Esophagus muscularis mucosa (tissue), 4 donors: Measurements from ENCODE around the gene CHCHD3. TPM values are rescaled to one million over a fixed set of nuclear protein-coding genes. Genes with fewer than 3 reads are reported as not detected.

Experiments used
- DNase-seq: peaks from one replicate; pipeline ENCODE4 v3.0.0-alpha.2; 2017; ENCODE audit errors: extremely low spot score
- H3K27ac ChIP-seq, 4 donors: fragments of 200-600 bp; sonication (generic); replicated peaks in 1 of 4; 1 replicate in 3 of 4; 2 replicates in 1 of 4; pipeline ENCODE4 v1.5.1; 2016 to 2019; ENCODE audit warnings: mild to moderate bottlenecking in 1 of 4
- H3K27me3 ChIP-seq, 4 donors: fragments of 200-600 bp; sonication (generic); one replicate each; pipeline versions ENCODE4 v1.5.1 to v1.6.0; 2016 to 2019
- H3K36me3 ChIP-seq, 4 donors: fragments of 200-600 bp; sonication (generic); one replicate each; pipeline ENCODE4 v1.5.1; 2016 to 2019
- H3K4me1 ChIP-seq, 4 donors: fragments of 200-600 bp; sonication (generic); one replicate each; pipeline ENCODE4 v1.5.1; 2016 to 2019
- H3K4me3 ChIP-seq, 4 donors: fragments of 200-600 bp; sonication (generic); 1 replicate in 2 of 4; 2 replicates in 2 of 4; pipeline ENCODE4 v1.5.1; 2016 to 2019; ENCODE audit warnings: mild to moderate bottlenecking in 4 of 4, moderate library complexity in 1 of 4
- H3K9me3 ChIP-seq, 4 donors: fragments of 200-600 bp; sonication (generic); 1 replicate in 3 of 4; 2 replicates in 1 of 4; pipeline ENCODE4 v1.5.1; 2016 to 2019
- CTCF ChIP-seq, 3 experiments: fragments of 200-600 bp in 2 of 3; fragments of 450-650 bp in 1 of 3; sonication (generic) in 2 of 3; IDR thresholded peaks; one replicate each; pipeline ENCODE4 v1.5.1; 2017 to 2019; ENCODE audit warnings: antibody characterized with exemption in 3 of 3, mild to moderate bottlenecking in 2 of 3, moderate library complexity in 1 of 3
- EP300 ChIP-seq: sonication (generic); formaldehyde crosslinking; IDR thresholded peaks from one replicate; pipeline ENCODE4 v1.6.1; 2017; ENCODE audit warnings: antibody characterized with exemption
- POLR2A ChIP-seq: fragments of 450-650 bp; IDR thresholded peaks from one replicate; pipeline ENCODE4 v1.6.1; 2017; ENCODE audit warnings: antibody characterized with exemption, moderate library complexity, mild to moderate bottlenecking, low read depth
- POLR2AphosphoS5 ChIP-seq, 2 donors: sonication (generic); formaldehyde crosslinking; IDR thresholded peaks; one replicate each; pipeline ENCODE4 v1.6.1; 2017; ENCODE audit warnings: antibody characterized with exemption in 2 of 2
- WGBS: methylation state at CpG from one replicate; pipeline ENCODE4 v1.1.5; 2018; 5-methylcytosine and 5-hydroxymethylcytosine counted together
- intact Hi-C: fragments of 100-400 bp; cut with DNase I; formaldehyde crosslinking; loops from one replicate; pipeline ENCODE4 v1.15.1; 2023
- total RNA-seq, 4 donors: library from RNA; depleted of rRNA; stranded (reverse); fragments of >200 nt; gene quantifications; one replicate each; pipeline versions ENCODE4 v1.1.0 to v1.2.1, GENCODE V29; 2016

Gene CHCHD3
- total RNA-seq, 4 donors from 2014 or later, result 58.6 to 74.3 (median 68.9) TPM

- intact Hi-C loops, result no loop called here
- H3K27me3 ChIP-seq, result no peaks in the 10 kb centered on the region
- H3K36me3 ChIP-seq, result no peaks in the 10 kb centered on the region
- WGBS, result 87% methylated on average over 2 of the region's 2 CpGs
- H3K9me3 ChIP-seq, result no peaks in the 10 kb centered on the region
- TF ChIP-seq CTCF (IDR thresholded peaks at IDR 0.05), result no peak
- TF ChIP-seq POLR2A, result no peak
- no peak overlapping the region for H3K27ac ChIP-seq
- no peak overlapping the region for H3K4me3 ChIP-seq
- H3K4me1 ChIP-seq, result no peaks in the 10 kb centered on the region
- no peak for DNase-seq
Measured at GRCh38 chr7:132760244-132760623, 321.7 kb downstream of the CHCHD3 start.

- 83% methylated on average over 11 of the region's 15 CpGs for WGBS
- intact Hi-C loops, result no loop called here
- no peak for DNase-seq
- H3K4me1 ChIP-seq, result no peaks in the 10 kb centered on the region
- no peaks in the 10 kb centered on the region for H3K27me3 ChIP-seq
- no peak overlapping the region for H3K27ac ChIP-seq
- no peaks in the 10 kb centered on the region for H3K36me3 ChIP-seq
- no peaks in the 10 kb centered on the region for H3K9me3 ChIP-seq
- H3K4me3 ChIP-seq, result no peak overlapping the region
- TF ChIP-seq POLR2A (no peak), CTCF (IDR thresholded peaks at IDR 0.05) (no peak), EP300 (no peak), POLR2AphosphoS5 (IDR thresholded peaks at IDR 0.05) (no peak)
Measured at GRCh38 chr7:132759482-132760243, 322.2 kb downstream of the CHCHD3 start.

GRCh38 chr7:132758986-132759385 is 322.9 kb downstream of the CHCHD3 start:
- no peaks in the 10 kb centered on the region for H3K4me1 ChIP-seq
- no peak overlapping the region for H3K27ac ChIP-seq
- no peak overlapping the region for H3K4me3 ChIP-seq
- TF ChIP-seq EP300 (no peak), CTCF (IDR thresholded peaks at IDR 0.05) (no peak), POLR2A (no peak), POLR2AphosphoS5 (IDR thresholded peaks at IDR 0.05) (no peak)
- DNase-seq, result no peak
- no peaks in the 10 kb centered on the region for H3K27me3 ChIP-seq
- H3K36me3 ChIP-seq, result no peaks in the 10 kb centered on the region
- intact Hi-C loops, result no loop called here
- WGBS, result 83% methylated on average over 5 of the region's 5 CpGs
- no peaks in the 10 kb centered on the region for H3K9me3 ChIP-seq

DNA sequence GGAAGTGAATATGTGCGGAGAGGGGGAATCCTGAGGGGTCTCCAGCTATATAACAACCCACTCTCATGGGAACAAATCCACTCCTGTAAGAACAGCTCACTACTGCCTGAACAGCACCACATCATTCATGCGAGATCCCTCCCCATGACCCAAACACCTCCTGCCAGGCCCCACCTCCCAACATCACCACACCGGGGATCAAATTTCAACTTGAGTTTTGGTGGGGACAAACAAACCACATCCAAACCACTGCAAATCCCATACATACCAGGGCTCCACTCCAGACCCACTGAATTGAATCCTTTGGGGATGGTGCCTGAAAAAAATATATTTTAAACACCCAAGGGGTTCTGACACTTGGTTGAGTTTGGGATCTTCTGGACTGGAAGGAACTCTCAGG is 324.1 kb downstream of the CHCHD3 start:
- no peaks in the 10 kb centered on the region for H3K27me3 ChIP-seq
- DNase-seq, result no peak
- no peak for TF ChIP-seq POLR2AphosphoS5 (IDR thresholded peaks at IDR 0.05)
- no peak for TF ChIP-seq CTCF (IDR thresholded peaks at IDR 0.05)
- TF ChIP-seq EP300, result no peak
- no peak for TF ChIP-seq POLR2A
- no peaks in the 10 kb centered on the region for H3K36me3 ChIP-seq
- no peaks in the 10 kb centered on the region for H3K4me1 ChIP-seq
- intact Hi-C loops, result no loop called here
- H3K9me3 ChIP-seq, result no peaks in the 10 kb centered on the region
- no peak overlapping the region for H3K27ac ChIP-seq
- WGBS, result 80% methylated on average over 3 of the region's 3 CpGs
- no peak overlapping the region for H3K4me3 ChIP-seq

GRCh38 chr7:132756484-132756990 is 325.4 kb downstream of the CHCHD3 start:
- Histone ChIP-seq H3K27ac (no peak overlapping the region), H3K9me3 (no peaks in the 10 kb centered on the region), H3K4me1 (no peaks in the 10 kb centered on the region), H3K36me3 (no peaks in the 10 kb centered on the region), H3K27me3 (no peaks in the 10 kb centered on the region), H3K4me3 (no peak overlapping the region)
- no peak for DNase-seq
- TF ChIP-seq CTCF (IDR thresholded peaks at IDR 0.05), result no peak
- no peak for TF ChIP-seq POLR2A
- no peak for TF ChIP-seq EP300
- TF ChIP-seq POLR2AphosphoS5 (IDR thresholded peaks at IDR 0.05), result no peak
- intact Hi-C loops, result no loop called here
- 80% methylated on average over 5 of the region's 5 CpGs for WGBS
